ENCODE results near the gene PDGFA. TPM values are rescaled to one million over a fixed set of nuclear protein-coding genes. Genes with fewer than 3 reads are reported as not detected.

The PDGFA gene
- 19.7 TPM for total RNA-seq
- long read RNA-seq, transcript PDGFA-203 (6 exons, 2,305 nt): major isoform, 5 of 10 reads
- long read RNA-seq, partial matches to known transcripts: 2 of 10 reads
- long read RNA-seq, other reads (novel, unspliced or antisense): 3 of 10 reads

DNA sequence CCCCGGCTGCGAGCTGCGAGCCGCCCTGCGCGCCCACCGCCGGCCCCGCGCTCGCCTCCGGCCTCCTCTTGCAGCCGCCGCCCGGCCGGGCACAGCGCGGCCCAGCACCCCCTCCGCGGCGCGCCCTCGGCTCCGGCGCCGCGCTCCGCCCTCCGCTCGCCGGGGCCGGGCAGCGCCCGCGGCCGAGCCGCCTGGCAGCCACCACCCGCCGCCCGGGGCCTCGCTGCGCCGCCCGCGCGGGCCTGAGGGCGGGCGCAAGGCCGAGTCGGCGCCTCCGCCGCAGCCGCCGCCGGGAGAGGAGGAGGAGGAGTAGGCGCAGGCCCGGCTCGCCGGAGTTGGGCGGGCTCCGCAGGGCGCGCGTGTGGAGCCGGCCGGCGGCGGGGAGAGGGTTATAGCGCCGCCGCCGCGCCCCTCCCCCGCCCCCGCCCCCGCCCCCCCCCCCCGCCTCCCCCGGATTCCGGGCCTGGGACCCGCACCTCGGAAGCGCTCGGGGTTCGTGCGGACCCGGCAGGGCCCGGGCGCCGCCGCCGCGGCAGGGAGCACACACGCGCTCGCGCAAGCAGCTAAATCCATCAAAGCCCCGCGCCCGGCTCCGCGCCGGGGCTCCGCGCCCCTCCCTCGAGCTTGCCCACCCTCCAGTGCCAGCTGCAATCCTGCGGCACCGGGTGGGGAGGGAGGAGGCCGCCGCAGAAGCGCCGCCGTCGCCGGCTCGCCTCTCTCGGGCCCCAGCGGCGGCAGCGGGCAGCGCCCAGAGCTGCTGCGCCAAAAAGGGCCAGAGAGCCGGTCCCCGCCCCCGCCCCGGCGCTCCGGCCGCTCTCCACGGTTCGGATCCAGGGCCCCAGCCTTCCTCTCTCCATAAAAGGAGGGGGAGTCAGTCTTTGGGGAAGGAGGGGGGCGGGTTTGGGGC, at the start of gene PDGFA:
PDGFA (minus strand) TSS at position 363 of the 907 bp plus-strand sequence. CDS start 845 bp downstream, outside the sequence.
- no peak for DNase-seq (ENCODE audit: low spot score)

GRCh38 chr7:568031-568951, 48.6 kb upstream of the PDGFA start:
- no peak for DNase-seq (ENCODE audit: low spot score)

GRCh38 chr7:567305-567883, 47.7 kb upstream of the PDGFA start:
- no peak for DNase-seq (ENCODE audit: low spot score)

DNA sequence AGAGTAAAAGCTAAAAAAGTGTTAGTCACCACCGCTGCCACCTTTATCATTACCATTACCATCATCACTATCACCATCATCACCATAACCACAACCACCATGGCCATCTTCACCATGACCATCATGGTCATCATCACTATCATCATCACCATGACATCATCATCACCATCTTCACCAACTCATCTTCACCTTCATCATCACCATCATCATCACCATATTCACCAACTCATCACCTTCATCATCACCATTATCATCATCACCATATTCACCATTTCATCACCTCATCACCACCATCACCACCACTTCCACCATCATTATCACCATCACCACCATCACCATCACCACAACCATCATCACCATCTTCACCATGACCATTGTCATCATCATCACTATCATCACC, 46.5 kb upstream of the PDGFA start:
- DNase-seq (ENCODE audit: low spot score): no peak

GRCh38 chr7:564176-564865, 44.7 kb upstream of the PDGFA start:
- DNase-seq (ENCODE audit: low spot score): no peak

GRCh38 chr7:563629-564170, 44.1 kb upstream of the PDGFA start:
- no peak for DNase-seq (ENCODE audit: low spot score)

GRCh38 chr7:562789-563628, 43.4 kb upstream of the PDGFA start:
- no peak for DNase-seq (ENCODE audit: low spot score)

DNA sequence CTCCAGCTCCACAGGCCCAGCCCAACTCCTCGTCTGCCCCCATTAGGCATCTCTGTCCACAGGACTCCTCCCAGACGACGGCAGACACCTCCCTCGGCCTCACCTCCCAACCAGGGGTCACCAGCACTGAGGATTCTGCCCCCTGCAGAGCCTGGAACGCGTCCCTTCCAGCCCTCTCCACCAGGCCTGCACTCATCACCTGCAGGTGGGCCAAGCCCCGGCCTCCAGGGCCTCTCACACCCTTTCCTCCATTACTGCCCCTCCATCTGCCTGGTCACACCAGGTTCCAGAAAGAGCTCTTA, 42.7 kb upstream of the PDGFA start:
- no peak for DNase-seq (ENCODE audit: low spot score)

DNA sequence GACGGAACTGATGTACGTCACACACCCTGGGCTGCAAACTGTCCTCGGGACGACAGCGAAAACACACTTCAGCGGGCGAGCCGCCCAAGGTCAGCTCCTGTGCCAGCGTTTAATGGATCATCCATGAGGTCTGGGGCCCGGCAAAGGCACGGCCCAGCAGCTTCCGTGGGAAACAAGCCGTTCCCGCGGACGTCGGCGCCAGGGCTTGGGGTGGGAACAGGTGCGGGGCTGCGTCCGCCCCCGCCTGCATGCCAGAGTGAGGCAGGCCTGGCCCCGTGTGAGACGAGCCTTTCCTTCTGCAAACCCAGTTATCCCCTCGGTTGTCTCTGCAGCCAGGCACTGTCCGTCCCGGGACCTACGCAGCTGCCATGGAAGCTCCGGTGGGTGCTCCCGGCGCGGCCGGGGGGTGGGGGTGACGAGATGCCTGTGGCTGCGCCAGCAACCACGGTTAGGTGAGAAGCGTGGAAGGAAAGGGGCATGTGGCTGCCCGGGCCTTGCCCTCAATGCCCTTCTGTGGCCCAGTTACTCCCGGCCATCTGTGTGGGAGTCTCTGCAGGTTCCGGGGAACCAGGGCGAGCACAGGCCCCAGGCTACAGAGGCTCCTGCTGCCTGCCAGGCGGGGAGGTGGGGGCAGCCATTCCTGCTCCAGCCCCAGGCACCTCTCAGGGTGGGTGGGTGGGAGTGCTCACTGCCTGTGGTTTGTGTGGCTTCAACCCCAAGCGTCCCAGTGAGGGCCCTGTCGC, 42.2 kb upstream of the PDGFA start:
- no peak for DNase-seq (ENCODE audit: low spot score)

DNA sequence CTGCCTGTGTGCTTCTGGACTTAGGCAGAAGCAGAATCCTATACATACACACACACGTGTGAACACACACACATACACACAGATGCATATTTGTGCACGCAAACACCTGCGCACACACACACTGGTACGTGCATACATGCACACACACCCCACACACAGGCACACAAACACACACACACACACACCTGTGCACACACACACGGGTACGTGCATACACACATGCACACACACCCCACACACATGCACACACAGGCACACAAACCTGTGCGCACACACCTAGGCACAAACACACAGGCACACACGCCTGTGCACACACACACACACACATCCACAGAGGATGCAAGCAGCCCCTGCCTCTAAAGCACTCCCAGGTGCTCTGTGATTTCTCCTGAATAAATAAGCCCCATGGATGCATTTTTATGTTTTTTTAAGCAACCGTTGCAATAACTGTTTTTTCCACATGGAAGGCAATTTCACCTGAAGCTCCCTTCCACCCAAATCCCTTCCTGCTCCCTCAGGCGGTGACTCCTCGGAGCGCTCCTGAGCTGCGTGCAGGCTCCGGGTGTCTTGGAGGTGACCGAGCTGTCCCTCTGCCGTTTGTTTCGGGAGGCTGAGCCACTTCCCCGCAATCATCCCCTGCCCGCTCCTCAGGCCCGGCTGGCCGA, 41.5 kb upstream of the PDGFA start:
- no peak for DNase-seq (ENCODE audit: low spot score)

DNA sequence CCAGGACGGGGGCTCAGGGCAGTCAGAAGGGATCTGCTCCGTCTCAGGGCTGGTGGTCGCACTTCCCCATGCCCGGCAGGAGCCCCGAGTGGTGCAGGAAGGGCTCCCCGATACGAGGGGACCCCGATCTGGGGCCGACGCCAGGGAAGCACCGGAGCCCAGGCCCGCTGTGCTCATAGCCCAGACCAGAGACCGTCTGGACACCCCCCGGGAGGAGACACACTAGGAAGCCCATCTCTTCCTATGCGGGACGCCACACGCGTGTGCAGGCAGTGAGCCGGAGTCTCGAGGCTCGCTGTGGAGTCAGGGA, 39.7 kb upstream of the PDGFA start:
- no peak for DNase-seq (ENCODE audit: low spot score)

GRCh38 chr7:557558-557881, 37.9 kb upstream of the PDGFA start:
- no peak for DNase-seq (ENCODE audit: low spot score)

DNA sequence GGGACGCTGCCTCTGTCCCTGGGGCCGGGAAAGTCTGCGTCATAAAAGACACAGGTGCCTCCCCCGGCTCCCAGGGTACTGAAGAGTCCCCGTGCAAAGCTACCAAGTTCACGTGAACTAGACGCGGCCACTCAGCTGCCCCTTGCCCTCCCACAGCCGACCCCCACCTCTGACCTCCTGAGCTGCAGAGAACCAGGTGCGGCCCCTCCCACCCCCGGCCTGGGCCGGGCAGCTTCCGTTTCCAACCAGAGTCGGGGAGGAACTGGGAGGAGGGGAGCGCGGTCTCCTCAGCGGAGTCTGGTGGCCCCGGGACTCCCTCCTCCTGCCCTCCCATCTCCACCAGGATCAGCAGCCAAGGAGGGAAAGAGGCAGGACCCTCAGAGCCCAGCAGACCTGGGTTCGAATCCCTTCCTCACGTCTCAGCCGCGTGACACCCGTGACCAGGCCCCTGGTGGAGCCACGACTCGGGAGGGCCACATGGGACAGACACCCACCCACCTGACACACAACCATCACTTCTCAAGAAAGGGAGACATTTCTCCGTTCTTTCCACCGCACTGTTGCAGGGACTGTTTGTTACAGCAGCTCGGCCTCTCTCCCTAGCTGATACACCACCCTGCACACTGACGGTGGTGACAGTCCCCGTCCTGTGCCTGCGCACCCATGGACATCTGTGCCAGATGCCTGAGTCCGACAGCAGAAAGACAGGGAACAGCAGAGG, 37.4 kb upstream of the PDGFA start:
- no peak for DNase-seq (ENCODE audit: low spot score)

DNA sequence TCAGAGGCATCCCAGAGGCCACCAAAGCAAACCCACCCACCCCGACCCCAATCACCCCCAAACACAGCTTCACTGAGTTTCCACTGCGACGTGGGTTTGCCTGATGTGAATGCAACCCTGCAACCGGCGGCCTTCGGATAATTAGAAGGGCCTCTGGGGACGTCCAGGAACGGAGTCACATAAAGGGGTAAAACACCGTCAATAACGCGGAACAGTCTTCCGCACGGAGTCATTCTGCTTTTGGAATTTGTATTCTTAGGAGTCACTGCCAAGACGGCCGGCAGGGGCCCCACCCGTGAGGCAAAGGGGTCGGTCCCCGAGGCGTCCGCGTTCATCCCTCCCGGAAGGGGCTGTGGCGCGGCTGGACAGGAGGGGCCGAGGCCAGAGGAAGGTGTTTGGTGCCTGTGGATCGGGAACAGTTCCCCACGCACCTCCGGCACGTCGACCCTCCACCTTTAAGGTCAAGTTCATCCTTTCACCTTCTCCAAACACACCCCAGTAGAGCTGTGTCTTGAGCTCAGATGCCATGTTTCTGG, 36.7 kb upstream of the PDGFA start:
- DNase-seq (ENCODE audit: low spot score): no peak

GRCh38 chr7:555551-556160, 36.0 kb upstream of the PDGFA start:
- no peak for DNase-seq (ENCODE audit: low spot score)

GRCh38 chr7:553636-554111, 34.0 kb upstream of the PDGFA start:
- no peak for DNase-seq (ENCODE audit: low spot score)

GRCh38 chr7:552868-553635, 33.4 kb upstream of the PDGFA start:
- no peak for DNase-seq (ENCODE audit: low spot score)

All from mesenteric fat pad (tissue), 1 donor.